ENCODE measurements around the gene CLDN19. TPM values are rescaled to one million over a fixed set of nuclear protein-coding genes. Genes with fewer than 3 reads are reported as not detected.

CLDN19 gene
- total and polyA plus RNA-seq, 2 of the 8 experiments (the other 6 are each of a cell fraction or from before 2014, with no cell fraction given): 9.7 to 17.2 TPM

DNA sequence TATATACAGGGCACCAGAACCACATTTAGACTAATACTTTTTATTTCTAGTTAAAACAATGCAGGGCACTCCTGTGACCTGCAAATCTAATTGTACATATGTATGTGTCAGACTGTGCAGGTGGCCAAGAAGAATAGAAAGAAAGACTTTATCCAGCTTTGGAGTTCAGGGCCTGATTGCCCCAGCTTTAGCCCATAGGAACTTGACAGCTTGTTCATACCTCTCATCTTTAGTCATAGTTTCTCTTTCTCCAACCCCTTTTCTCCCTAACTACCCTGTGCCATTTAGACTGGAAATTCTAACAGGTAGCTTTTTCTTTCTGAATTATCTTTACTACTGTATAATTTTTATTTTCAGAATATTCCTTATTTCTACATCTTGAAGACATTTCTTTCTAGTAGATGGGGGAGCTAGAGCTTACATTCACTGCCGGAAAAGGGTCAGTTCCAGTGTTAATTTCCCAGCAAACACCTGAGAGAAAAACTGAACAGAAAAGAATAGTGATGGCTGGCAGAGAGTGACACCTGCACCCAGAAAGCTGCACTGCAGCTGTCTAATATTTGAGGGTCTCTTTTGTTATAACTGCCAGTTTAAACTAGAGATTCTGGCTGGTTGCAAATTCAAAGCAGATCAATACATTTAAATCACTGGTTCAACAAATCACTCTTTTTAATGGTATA, 49.4 kb downstream of the CLDN19 start (continued):
- no peak for TF ChIP-seq CHD7 (IDR thresholded peaks at IDR 0.05; ENCODE audit: insufficient replicate concordance, low read length)
- TF ChIP-seq RNF2 (IDR thresholded peaks at IDR 0.05; ENCODE audit: borderline replicate concordance, low read depth, low read length, missing control alignments, poor library complexity, severe bottlenecking): no peak
- no peak for TF ChIP-seq FOSL1 (IDR thresholded peaks at IDR 0.05; ENCODE audit: insufficient read depth, low read depth, low read length)
- TF ChIP-seq USF2 (IDR thresholded peaks at IDR 0.05; ENCODE audit: low read length): no peak
- no peak for TF ChIP-seq SIX5 (IDR thresholded peaks at IDR 0.05; ENCODE audit: low read depth, low read length)

Measured in H1 (cell line).